ENCODE results near the gene CDT1.

DNA sequence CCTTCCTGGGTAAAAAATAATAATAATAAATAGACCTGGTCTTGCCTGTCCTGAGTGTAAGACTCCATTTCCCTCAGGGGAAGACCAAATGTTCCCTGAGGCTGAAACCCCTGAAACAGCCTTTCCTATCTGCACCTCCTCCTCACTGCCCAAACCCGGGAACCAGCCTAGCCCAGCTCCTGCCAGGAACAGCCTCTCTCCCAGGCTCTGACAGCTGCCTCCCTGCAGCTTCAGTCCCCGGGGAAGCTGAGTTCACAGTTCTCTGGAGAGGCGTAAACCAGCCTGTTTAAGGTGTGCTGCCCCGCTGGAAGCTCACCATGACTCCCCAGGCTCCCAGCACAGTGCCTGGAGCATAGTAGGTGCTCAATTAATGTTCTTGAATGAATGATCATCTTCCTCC is 7.3 kb upstream of the CDT1 start:
- TF ChIP-seq POLR2A (IDR thresholded peaks at IDR 0.05): no peak
- TF ChIP-seq, protein P1, sequence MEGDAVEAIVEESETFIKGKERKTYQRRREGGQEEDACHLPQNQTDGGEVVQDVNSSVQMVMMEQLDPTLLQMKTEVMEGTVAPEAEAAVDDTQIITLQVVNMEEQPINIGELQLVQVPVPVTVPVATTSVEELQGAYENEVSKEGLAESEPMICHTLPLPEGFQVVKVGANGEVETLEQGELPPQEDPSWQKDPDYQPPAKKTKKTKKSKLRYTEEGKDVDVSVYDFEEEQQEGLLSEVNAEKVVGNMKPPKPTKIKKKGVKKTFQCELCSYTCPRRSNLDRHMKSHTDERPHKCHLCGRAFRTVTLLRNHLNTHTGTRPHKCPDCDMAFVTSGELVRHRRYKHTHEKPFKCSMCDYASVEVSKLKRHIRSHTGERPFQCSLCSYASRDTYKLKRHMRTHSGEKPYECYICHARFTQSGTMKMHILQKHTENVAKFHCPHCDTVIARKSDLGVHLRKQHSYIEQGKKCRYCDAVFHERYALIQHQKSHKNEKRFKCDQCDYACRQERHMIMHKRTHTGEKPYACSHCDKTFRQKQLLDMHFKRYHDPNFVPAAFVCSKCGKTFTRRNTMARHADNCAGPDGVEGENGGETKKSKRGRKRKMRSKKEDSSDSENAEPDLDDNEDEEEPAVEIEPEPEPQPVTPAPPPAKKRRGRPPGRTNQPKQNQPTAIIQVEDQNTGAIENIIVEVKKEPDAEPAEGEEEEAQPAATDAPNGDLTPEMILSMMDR (IDR thresholded peaks at IDR 0.05): no peak
